DMS153 (cell line): ENCODE results near the gene SERP1.
"Not testable (repeated sequence)": the region's sequence is repeated elsewhere in the genome, so short reads cannot be mapped to it uniquely, and the experiment has no call there.

Experiments
- DNase-seq: peaks from one replicate; lab custom pipeline; 2025; lab: John Stamatoyannopoulos, UW

Gene SERP1

DNA sequence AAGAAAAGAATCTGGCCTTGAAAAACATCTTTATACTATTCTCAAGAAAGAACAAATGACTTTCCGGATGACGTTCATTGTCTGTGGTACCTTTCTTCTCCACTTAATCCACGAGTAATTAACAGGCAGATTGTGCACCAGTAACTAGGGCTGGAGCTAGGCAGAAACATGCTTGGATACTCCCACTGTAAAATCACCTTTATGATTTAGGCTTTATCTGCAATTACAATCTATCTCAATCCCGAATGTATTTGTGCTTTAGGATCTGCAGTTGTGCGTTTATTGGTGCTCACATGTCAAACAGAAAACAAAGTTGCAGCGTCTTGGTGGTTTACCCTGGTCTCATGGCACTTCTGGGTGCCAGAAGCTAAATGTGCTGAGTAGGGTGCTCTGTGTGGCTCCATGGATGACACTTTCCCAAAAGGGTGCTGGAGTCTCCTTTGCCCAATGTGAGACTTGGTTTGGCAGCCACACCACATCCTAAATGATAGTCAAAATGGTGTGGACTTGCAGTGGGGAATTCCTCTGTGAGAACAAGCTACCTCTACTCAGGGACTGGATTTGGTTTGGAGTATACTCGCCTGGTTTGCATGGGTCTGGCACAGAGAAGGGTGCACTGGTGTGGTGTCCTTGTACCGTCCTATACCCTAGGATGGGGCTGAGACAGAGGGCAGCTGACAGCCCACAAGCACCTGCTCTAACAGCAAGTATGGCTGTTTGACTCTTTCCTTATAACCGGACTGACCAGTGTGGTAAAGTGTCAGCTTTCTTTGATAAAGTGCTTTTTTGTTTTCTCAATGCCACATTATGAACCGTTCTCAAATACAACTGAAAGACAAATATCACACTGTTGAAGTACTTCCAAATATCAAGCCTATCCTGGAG lies 7.7 kb downstream of the SERP1 start:
- no peak for DNase-seq

GRCh38 chr3:150535204-150535603 lies 11.1 kb downstream of the SERP1 start:
- no peak for DNase-seq

DNA sequence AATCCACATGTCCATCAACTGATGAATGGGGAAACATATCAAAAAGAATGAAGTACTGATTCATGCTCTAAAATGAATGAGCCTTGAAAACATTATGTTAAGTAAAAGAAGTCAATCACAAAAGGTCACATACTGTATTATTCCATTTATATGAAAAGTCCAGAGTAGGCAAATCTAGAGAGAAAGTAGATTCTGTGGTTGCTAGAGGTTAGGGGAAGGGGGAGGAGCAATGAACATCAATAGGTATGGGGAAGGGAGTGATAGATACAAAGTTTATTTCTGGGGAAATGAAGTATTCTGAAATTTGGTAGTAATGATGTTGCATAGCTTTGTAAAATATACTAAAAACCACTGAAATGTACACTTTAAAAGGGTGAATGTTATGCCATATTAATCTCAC lies 14.5 kb downstream of the SERP1 start:
- DNase-seq = no peak

DNA sequence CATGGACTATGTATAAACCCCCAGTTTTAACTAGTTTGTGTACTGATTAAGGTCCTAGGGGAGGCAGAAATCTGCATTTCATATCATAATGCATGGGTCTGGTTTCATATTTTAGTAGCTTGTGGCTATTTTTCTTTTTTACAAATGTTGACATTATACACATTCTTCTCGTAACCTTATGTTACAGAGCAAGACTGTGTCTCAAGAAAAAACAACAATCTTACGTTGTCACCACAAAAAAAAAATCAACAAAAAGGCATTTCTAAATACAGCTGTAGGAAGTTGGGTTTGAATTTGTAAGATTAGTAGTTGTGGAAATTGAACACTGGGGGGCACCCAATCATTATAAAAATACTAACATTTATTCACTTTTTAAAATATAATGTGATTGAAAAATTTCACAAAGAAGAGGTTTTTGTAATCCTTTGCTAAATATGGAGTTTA lies 17.9 kb downstream of the SERP1 start:
- no peak for DNase-seq

- DNase-seq = no peak
These were observed 18.6 kb downstream of the SERP1 start for GRCh38 chr3:150527464-150528255.

DNA sequence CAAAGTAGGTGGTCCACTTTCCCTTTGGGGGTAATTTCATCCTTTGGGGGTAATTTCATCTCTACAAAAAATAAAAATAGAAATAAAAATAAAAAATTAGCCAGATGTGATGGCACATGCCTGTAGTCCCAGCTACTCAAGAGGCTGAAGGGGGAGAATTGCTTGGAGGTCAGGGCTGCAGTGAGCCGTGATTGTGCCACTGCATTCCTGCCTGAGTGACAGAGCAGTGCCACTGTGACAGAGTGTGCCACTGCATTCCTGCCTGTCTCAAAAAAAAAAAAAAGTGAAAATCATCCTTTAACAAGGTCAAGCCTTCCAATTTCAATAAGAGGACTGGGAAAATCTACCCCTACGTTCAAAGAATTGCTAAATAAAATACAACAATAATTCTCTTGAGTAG lies 22.8 kb downstream of the SERP1 start:
- DNase-seq = no peak

DNA sequence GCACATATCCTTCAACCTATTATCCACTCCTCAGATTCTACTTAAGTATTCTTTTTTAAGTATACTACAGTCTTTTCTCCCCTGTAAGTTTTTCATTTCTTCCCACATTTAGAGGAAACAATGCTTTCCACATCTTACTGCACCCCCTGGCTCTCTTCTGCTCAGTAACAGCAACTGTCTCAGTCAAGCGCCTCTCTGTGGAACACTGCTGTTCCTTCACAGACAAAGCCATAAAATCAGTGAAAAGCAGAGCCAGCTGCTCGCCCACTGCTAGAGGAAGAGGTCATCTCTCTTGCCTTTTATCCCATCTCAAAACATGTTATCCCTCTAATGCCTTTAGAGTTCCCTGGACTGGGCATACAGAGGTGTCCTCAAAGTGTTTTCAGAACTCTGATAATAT lies 24.8 kb downstream of the SERP1 start:
- no peak for DNase-seq

DNA sequence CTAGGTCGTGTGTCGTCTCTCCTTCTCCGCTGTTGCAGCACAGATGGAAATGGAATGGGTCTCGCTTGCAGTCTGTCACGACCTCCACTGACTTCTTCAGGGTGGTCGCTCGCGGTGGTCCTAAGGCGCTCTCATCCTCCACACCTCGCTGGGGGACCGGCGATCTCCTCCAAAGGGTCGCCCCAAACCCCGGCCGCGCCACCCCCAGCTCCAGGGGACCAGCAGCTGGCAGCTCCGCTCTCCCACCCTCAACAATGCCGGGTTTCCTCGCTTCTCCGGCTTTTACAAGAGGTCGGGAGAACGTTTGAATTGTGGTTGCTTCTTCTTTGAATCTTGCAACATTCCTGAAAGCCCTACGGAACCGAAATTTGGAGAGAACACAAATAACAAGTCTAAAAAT lies 25.9 kb downstream of the SERP1 start:
- no peak for DNase-seq

GRCh38 chr3:150519026-150519425 lies 27.3 kb downstream of the SERP1 start:
- DNase-seq = no peak

DNA sequence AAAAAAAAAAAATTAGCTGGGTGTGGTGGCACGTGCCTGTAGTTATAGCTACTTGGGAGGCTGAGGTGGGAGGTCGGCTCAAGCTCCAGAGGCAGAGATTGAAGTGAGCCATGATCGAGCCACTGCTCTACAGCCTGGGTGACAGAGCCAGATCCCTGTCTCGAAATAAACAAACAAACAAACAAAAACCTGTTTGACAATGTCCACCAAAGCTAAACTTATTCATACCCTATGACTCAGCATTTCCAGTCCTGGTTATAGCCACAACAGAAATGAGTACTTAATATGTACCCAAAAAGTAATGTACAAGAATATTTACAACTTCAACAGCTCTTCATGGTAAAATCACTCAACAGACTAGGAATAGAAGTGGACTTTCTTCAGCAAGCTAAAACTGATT lies 31.1 kb downstream of the SERP1 start:
- no peak for DNase-seq

DNA sequence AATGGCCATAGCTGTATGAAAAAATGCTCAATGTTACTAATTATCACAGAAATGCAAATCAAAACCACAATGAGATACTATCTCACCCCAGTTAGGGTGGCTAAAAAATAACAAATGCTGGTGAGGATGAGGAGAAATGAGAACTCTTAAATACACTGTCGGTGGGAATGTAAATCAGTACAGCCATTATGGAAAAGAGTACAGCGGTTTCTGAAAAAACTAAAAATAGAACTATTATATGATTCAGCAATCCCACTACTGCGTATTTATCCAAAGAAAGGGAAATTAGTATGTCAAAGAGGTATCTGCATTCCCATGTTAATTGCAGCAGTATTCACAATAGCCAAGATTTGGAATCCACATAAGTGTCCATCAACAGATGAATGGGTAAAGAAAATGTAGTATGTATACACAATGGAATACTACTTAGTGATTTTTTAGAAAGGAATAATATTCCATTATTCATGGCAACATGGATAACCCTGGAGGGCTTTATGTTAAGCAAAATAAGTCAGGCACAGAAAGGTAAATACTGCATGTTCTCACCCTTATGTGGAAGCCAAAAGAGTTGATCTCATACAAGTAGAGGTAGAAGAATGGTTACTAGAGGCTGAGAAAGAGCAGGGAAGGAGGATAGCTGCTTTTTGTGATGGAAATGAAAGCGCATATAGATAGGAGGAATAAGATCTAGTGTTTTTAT lies 35.0 kb downstream of the SERP1 start:
- DNase-seq = no peak

DNA sequence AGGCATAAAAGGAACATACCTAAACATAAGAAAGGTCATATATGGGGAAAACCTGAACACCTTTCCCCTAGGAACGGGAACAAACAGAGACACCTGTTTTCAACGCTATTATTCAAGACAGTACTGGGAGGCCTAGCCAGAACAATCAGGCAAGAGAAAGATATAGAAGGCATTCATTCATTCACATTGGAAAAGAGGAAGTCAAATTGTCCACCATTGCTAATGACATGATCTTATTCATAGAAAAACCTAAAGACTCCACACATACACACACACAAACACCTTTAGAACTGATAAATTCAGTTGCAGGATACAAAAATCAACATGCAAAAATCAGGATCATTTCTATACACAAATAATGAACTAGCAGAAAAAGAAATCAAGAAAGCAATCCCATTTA lies 36.5 kb downstream of the SERP1 start:
- DNase-seq = no peak

GRCh38 chr3:150508401-150508800 lies 37.9 kb downstream of the SERP1 start:
- no peak for DNase-seq

GRCh38 chr3:150504483-150504882 lies 41.8 kb downstream of the SERP1 start:
- DNase-seq = no peak

GRCh38 chr3:150503402-150504099 lies 42.7 kb downstream of the SERP1 start:
- DNase-seq = no peak

- not testable (repeated sequence) for DNase-seq
These were observed 45.3 kb downstream of the SERP1 start for GRCh38 chr3:150500960-150501359.

- no peak for DNase-seq
These were observed 48.3 kb downstream of the SERP1 start for GRCh38 chr3:150497956-150498355.

DNA sequence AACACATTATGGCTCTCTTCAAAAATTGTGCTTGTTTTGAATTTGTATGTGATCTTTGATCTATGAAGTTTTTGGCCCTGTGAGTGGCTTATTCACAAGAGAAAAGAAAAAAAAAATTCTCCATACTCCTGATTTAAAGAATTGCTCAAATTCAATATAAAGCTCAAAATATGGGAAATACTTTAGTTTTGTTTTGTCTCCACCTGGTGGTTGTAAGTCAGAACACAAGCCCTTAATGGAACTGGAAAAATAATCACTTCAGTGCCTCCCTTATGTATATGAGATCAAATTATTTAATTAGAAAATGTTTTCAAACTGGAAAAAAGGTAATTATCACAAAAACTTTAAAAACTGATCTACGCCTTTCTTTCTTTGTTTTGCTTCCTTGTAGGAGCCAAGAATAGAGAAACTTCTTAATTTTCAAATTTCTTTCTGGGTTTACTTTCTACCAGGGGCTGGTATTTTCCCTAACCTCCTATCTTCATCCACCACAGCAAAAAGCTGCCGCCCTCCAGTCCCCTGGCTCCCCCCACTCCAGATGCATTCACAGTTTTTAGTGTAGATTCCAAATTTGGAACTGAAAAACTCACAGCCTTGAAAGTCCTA lies 50.6 kb downstream of the SERP1 start:
- DNase-seq = no peak

DNA sequence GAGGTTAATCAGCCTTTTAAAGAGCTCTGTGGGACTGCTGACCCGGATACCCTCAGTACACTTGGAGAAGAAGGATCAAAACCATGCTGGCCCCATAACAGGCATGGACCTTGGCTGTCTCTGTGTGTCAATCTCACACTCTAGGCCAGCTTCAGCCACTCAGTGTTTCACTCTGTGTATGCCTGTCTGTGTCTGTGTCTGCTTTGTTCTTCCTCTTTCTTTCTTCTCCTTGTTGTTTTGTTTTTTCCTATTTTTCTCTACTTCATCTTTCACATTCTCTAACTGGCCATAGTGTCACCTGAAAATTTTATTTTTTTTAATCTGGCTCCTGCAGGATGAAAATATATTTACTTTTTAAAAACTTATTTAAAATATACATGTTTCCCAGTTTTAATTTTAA lies 51.1 kb downstream of the SERP1 start:
- no peak for DNase-seq

- DNase-seq = no peak
These were observed 51.8 kb downstream of the SERP1 start for GRCh38 chr3:150494411-150494977.
